ENCODE data around the gene LSM3.

- no peak for TF ChIP-seq EP300 (IDR thresholded peaks at IDR 0.05)
- TF ChIP-seq, protein P1, sequence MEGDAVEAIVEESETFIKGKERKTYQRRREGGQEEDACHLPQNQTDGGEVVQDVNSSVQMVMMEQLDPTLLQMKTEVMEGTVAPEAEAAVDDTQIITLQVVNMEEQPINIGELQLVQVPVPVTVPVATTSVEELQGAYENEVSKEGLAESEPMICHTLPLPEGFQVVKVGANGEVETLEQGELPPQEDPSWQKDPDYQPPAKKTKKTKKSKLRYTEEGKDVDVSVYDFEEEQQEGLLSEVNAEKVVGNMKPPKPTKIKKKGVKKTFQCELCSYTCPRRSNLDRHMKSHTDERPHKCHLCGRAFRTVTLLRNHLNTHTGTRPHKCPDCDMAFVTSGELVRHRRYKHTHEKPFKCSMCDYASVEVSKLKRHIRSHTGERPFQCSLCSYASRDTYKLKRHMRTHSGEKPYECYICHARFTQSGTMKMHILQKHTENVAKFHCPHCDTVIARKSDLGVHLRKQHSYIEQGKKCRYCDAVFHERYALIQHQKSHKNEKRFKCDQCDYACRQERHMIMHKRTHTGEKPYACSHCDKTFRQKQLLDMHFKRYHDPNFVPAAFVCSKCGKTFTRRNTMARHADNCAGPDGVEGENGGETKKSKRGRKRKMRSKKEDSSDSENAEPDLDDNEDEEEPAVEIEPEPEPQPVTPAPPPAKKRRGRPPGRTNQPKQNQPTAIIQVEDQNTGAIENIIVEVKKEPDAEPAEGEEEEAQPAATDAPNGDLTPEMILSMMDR (IDR thresholded peaks at IDR 0.05), result no peak
Measured at GRCh38 chr3:14242490-14243311, 64.1 kb downstream of the LSM3 start.
